IPS DF 6.9 (cell line): ENCODE results near the gene VWA5B2.

Experiments used
- DNase-seq: peaks from one replicate; pipeline ENCODE4 v3.0.0-alpha.2; 2013; ENCODE audit warnings: low read depth, low spot score
- H3K27ac ChIP-seq: one replicate; pipeline ENCODE4 v1.5.1; 2013; ENCODE audit warnings: low read length, control low read depth
- H3K27me3 ChIP-seq: 2 replicates; pipeline ENCODE4 v1.6.1; 2013; ENCODE audit warnings: mild to moderate bottlenecking, low read length; ENCODE audit not compliant: control insufficient read depth, insufficient read depth
- H3K36me3 ChIP-seq: 2 replicates; pipeline ENCODE4 v1.6.1; 2013; ENCODE audit warnings: low read length; ENCODE audit not compliant: control insufficient read depth, insufficient read depth
- H3K4me1 ChIP-seq: 2 replicates; pipeline ENCODE4 v1.6.1; 2013; ENCODE audit warnings: low read length; ENCODE audit not compliant: control insufficient read depth, insufficient read depth
- H3K4me3 ChIP-seq: 2 replicates; pipeline ENCODE4 v1.5.1; 2013; ENCODE audit warnings: mild to moderate bottlenecking, low read length
- H3K9me3 ChIP-seq: 2 replicates; pipeline ENCODE4 v1.6.1; 2013; ENCODE audit warnings: low read length, inconsistent platforms; ENCODE audit not compliant: control insufficient read depth, insufficient read depth
- WGBS: extraction: QIAGEN DNeasy Blood & Tissue Kit; methylation state at CpG from one replicate; pipeline ENCODE4 v1.1.7; 2013; ENCODE audit warnings: mixed read lengths, missing lambda C conversion rate; ENCODE audit not compliant: insufficient read length, insufficient coverage; 5-methylcytosine and 5-hydroxymethylcytosine counted together

VWA5B2 gene

DNA sequence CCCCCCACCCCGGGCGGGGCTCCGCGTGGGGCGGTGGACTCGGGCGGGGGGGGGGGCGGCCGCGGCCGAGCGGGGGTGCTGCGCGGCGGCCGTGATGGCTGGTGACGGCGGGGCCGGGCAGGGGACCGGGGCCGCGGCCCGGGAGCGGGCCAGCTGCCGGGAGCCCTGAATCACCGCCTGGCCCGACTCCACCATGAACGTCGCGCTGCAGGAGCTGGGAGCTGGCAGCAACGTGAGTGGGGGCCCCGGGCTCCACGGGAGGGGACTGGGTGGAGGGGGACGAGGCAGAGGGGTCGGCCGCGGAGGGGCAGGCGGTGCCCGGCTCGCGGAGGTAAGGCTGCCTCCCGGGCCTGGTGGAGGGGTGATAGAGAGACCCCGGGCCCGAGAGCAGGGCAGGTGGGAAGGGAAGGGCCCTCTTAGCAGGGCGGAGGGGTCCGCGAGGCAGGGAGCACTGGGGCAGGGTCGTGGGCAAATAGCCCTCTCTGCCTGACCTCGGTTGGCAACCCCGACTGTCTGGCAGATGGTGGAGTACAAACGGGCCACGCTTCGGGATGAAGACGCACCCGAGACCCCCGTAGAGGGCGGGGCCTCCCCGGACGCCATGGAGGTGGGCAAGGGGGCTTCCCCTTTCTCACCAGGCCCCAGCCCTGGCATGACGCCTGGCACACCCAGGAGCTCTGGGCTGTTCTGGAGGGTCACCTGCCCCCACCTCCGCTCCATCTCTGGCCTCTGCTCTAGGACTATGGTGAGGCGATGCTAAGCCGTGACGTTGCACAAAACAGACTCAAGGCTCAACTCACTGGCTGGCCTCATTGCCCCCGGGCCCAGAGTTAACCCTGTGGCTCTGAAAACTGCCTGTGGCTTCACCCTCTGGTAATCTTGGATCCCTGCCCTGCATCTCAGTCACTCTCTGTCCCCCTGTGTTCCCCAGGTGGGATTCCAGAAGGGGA, 46.9 kb downstream of the VWA5B2 start, which contains the start of gene ECE2:
Gene ECE2 (plus strand): TSS at position 62 of the 950 bp plus-strand sequence. CDS start 132 bp downstream, at position 194.
- H3K4me3 ChIP-seq = peak within 1 kb of the TSS; percentile 34; the same call in 1 of the 2 replicates
- DNase-seq = no peak
- no CpG with 5 or more reads among the region's 65 CpGs for WGBS
- H3K36me3 ChIP-seq = no peaks in the 10 kb centered on the region
- peaks cover 2% of the 10 kb centered on the region; the same call in 1 of the 2 replicates for H3K4me1 ChIP-seq
- H3K27me3 ChIP-seq = peaks cover 6% of the 10 kb centered on the region
- H3K9me3 ChIP-seq = no peaks in the 10 kb centered on the region
- no peak within 1 kb of the TSS for H3K27ac ChIP-seq

DNA sequence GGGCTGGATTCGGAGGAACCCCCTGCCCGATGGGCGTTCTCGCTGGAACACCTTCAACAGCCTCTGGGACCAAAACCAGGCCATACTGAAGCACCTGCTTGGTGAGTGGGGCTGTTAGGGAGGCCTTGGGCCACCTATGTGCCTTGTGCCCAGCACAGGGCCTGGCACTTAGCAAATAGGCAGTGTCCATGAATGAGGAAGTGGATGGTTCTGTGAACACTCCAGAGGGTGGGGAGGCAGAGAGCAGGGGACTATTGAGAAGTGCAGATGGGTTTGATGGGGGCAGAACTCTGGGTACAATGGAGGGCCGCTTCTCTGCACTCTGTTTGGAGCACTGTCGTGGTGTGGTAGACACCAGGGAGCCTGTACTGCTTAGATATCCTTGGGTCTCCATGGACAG, 48.0 kb downstream of the VWA5B2 start:
- DNase-seq = no peak
- no peak overlapping the region for H3K27ac ChIP-seq
- no CpG with 5 or more reads among the region's 6 CpGs for WGBS
- H3K4me1 ChIP-seq = peaks cover 2% of the 10 kb centered on the region; the same call in 1 of the 2 replicates
- no peak overlapping the region for H3K4me3 ChIP-seq
- no peaks in the 10 kb centered on the region for H3K9me3 ChIP-seq
- peaks cover 6% of the 10 kb centered on the region for H3K27me3 ChIP-seq
- H3K36me3 ChIP-seq = no peaks in the 10 kb centered on the region

GRCh38 chr3:184282941-184283340, 53.6 kb downstream of the VWA5B2 start:
- no peaks in the 10 kb centered on the region for H3K36me3 ChIP-seq
- H3K27ac ChIP-seq = no peak overlapping the region
- no peaks in the 10 kb centered on the region; the same call in 1 of the 2 replicates for H3K4me1 ChIP-seq
- DNase-seq = no peak
- no peak overlapping the region for H3K4me3 ChIP-seq
- no peaks in the 10 kb centered on the region for H3K27me3 ChIP-seq
- no CpG with 5 or more reads among the region's 4 CpGs for WGBS
- no peaks in the 10 kb centered on the region for H3K9me3 ChIP-seq

DNA sequence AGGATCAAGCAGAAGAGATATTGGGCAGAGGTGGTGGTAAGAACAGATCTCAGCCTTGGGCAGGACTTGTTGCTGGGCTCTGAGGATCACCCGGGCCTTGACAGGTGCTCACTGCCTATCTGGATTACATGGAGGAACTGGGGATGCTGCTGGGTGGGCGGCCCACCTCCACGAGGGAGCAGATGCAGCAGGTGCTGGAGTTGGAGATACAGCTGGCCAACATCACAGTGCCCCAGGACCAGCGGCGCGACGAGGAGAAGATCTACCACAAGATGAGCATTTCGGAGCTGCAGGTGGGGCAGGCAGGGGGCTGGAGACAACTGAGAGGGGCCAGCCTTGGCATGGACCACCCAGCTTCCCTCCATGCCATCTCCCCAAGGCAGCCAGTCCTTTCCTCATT, 54.3 kb downstream of the VWA5B2 start:
- H3K4me3 ChIP-seq = no peak overlapping the region
- H3K27me3 ChIP-seq = no peaks in the 10 kb centered on the region
- DNase-seq = no peak
- H3K27ac ChIP-seq = no peak overlapping the region
- H3K36me3 ChIP-seq = no peaks in the 10 kb centered on the region
- no peaks in the 10 kb centered on the region for H3K9me3 ChIP-seq
- no CpG with 5 or more reads among the region's 8 CpGs for WGBS
- H3K4me1 ChIP-seq = no peaks in the 10 kb centered on the region; the same call in 1 of the 2 replicates

- WGBS = no CpG with 5 or more reads among the region's 4 CpGs
- no peak for DNase-seq
- Histone ChIP-seq H3K27ac (no peak overlapping the region), H3K9me3 (no peaks in the 10 kb centered on the region), H3K36me3 (no peaks in the 10 kb centered on the region), H3K4me3 (no peak overlapping the region), H3K4me1 (no peaks in the 10 kb centered on the region; the same call in 1 of the 2 replicates), H3K27me3 (no peaks in the 10 kb centered on the region)
These were observed 55.3 kb downstream of the VWA5B2 start for GRCh38 chr3:184284696-184285095.

DNA sequence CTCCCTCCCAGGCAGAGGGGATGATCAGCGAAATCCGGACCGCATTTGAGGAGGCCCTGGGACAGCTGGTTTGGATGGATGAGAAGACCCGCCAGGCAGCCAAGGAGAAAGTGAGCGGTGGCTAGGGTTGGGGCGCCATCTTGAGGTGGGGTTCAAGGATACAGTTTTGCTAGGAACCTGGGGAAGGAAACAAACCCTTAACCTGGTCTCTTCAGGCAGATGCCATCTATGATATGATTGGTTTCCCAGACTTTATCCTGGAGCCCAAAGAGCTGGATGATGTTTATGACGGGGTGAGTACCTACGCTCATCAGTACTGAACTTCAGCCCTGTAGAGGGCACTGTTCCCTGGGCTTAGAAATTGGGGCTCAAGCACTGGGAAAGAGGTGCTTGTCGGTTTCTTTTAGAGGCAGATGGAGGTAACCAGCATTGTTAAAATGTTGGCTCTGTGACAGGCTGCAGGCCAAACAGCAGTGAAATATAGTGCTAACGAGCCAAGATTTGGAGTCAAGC, 60.1 kb downstream of the VWA5B2 start:
- no peaks in the 10 kb centered on the region for H3K27me3 ChIP-seq
- no peak overlapping the region for H3K27ac ChIP-seq
- no peaks in the 10 kb centered on the region for H3K9me3 ChIP-seq
- peak; percentile 60 for DNase-seq
- H3K4me3 ChIP-seq = no peak overlapping the region
- H3K36me3 ChIP-seq = no peaks in the 10 kb centered on the region
- H3K4me1 ChIP-seq = no peaks in the 10 kb centered on the region; the same call in 1 of the 2 replicates
- no CpG with 5 or more reads among the region's 10 CpGs for WGBS

DNA sequence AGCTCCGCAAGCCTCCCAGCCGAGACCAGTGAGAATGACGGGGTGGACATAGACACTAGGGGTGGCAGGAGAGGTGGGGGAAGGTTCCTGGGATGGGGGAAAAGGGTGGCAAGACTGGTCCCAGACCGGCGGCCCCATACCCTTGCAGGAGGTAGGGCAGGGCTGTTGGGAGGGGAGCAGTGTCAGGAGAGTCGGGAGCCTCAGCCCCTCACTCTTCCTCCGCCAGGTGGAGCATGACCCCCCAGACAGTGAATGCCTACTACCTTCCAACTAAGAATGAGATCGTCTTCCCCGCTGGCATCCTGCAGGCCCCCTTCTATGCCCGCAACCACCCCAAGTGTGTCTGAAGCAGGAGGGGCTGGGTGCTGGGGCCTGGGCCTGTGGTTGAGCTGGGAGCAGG, 60.9 kb downstream of the VWA5B2 start:
- Histone ChIP-seq H3K9me3 (no peaks in the 10 kb centered on the region), H3K27ac (no peak overlapping the region), H3K4me3 (no peak overlapping the region), H3K36me3 (no peaks in the 10 kb centered on the region), H3K4me1 (no peaks in the 10 kb centered on the region), H3K27me3 (no peaks in the 10 kb centered on the region)
- no CpG with 5 or more reads among the region's 10 CpGs for WGBS
- no peak for DNase-seq

DNA sequence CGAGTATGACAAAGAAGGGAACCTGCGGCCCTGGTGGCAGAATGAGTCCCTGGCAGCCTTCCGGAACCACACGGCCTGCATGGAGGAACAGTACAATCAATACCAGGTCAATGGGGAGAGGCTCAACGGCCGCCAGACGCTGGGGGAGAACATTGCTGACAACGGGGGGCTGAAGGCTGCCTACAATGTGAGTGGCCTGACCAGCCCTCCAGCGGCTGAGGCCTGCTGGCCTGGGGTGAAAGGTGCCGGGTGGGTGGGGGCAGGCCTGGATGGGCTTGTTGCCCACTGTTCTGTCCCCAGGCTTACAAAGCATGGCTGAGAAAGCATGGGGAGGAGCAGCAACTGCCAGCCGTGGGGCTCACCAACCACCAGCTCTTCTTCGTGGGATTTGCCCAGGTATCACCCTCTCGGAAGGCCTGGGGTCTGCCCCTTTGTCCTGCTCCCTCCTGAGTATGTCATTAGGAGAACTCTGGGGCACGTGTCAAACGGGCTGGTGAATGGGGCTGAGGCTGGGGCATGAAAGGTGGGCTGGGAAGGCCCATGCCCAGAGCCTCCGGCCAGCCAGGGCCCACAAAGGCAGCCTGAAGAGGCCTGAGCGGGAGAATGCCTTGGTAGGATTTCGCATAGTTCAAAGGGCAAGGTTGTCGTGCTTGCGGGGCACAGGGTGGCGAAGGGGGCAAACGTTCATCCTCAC, 61.8 kb downstream of the VWA5B2 start:
- H3K4me3 ChIP-seq = no peak overlapping the region
- H3K27me3 ChIP-seq = no peaks in the 10 kb centered on the region
- WGBS = no CpG with 5 or more reads among the region's 22 CpGs
- no peak overlapping the region for H3K27ac ChIP-seq
- H3K36me3 ChIP-seq = no peaks in the 10 kb centered on the region
- DNase-seq = no peak
- H3K4me1 ChIP-seq = no peaks in the 10 kb centered on the region
- no peaks in the 10 kb centered on the region for H3K9me3 ChIP-seq
